GM19099 (cell line): ENCODE measurements around the gene COL8A2.

Experiments used
- POLR2A ChIP-seq: IDR thresholded peaks from 3 replicates; pipeline ENCODE4 v1.6.1; 2011; ENCODE audit warnings: low read depth; ENCODE audit not compliant: insufficient read length; ENCODE audit errors: extremely low read depth

Gene COL8A2

DNA sequence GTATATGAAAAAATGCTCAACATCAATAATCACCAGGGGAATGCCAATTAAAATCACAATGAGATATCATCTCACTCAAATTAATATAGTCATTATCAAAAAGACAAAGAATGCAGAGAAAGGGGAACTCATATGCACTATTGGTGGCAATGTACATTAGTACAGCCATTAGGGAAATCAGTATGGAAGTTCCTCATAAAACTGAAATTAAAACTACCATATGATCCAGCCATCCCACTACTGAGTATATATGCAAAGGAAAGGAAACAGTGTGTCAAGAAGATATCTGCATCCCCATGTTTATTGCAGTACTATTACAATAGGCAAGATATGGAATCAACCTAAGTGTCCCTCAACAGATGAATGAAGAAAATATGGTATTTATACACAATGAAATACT lies 73.2 kb downstream of the COL8A2 start:
- TF ChIP-seq POLR2A = no peak
